NB4 (cell line): ENCODE results near the gene DAPP1.
"Not testable (repeated sequence)": the region's sequence is repeated elsewhere in the genome, so short reads cannot be mapped to it uniquely, and the experiment has no call there.

Experiments used
- DNase-seq: peaks from one replicate; pipeline ENCODE4 v3.0.0; 2010; ENCODE audit warnings: low read depth
- H3K4me3 ChIP-seq: one replicate; pipeline ENCODE4 v1.5.1; 2011; ENCODE audit warnings: mild to moderate bottlenecking, low read depth, low read length, moderate library complexity
- MAX ChIP-seq: IDR thresholded peaks from 2 replicates; pipeline ENCODE4 v1.6.1; 2011; ENCODE audit warnings: low read depth, low read length
- MYC ChIP-seq: IDR thresholded peaks from 2 replicates; pipeline ENCODE4 v1.6.1; 2011; ENCODE audit warnings: low read depth, low read length
- POLR2A ChIP-seq: IDR thresholded peaks from 2 replicates; pipeline ENCODE4 v1.6.1; 2011; ENCODE audit warnings: mild to moderate bottlenecking; ENCODE audit not compliant: insufficient read length; ENCODE audit errors: extremely low read depth
- TF ChIP-seq, protein P1 (sequence below): IDR thresholded peaks from one replicate; pipeline ENCODE4 v1.5.1; 2012; ENCODE audit warnings: low read depth, low read length

DAPP1 gene

DNA sequence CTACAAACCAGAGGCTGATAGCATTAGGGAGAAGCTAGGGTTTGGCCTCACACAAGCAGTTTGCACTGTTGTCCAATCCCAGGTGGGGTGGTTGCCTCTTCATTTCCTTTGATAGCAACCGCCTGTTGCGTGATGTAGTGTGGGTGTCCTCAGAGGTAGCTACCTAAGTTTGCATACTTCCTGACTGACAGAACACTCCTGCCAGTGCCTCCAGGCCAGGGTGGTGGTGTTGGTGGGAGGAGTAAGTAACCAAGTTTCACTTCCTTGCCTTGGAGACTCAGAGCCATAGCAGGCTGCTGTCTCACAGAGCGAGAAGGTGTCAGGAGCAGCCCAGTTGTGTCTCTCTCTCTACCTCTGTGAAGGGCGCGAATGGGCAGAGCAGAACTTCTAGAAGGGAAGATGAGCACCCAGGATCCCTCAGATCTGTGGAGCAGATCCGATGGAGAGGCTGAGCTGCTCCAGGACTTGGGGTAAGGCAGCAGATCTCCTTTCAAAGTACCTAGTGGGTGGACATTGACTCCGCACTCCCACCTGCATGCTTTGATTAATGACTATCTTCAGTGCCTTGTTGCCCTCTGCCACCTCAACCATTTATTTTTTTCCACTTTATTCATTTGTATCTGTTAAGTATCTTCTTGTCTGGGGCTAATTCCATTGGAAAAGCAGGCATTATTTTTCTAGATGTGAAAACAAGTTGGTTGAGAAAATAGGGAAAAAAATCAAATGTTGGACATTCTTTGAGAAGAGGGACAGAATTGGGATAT lies at the start of gene DAPP1:
TSS of gene DAPP1 (plus strand) at position 283 of the 764 bp plus-strand sequence. CDS start at position 370, 87 bp downstream.
- DNase-seq: peak; percentile 85
- peak within 1 kb of the TSS; percentile 58 for H3K4me3 ChIP-seq
- TF ChIP-seq, protein P1, sequence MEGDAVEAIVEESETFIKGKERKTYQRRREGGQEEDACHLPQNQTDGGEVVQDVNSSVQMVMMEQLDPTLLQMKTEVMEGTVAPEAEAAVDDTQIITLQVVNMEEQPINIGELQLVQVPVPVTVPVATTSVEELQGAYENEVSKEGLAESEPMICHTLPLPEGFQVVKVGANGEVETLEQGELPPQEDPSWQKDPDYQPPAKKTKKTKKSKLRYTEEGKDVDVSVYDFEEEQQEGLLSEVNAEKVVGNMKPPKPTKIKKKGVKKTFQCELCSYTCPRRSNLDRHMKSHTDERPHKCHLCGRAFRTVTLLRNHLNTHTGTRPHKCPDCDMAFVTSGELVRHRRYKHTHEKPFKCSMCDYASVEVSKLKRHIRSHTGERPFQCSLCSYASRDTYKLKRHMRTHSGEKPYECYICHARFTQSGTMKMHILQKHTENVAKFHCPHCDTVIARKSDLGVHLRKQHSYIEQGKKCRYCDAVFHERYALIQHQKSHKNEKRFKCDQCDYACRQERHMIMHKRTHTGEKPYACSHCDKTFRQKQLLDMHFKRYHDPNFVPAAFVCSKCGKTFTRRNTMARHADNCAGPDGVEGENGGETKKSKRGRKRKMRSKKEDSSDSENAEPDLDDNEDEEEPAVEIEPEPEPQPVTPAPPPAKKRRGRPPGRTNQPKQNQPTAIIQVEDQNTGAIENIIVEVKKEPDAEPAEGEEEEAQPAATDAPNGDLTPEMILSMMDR: no peak
- TF ChIP-seq MAX (no peak), POLR2A (no peak), MYC (no peak)

DNA sequence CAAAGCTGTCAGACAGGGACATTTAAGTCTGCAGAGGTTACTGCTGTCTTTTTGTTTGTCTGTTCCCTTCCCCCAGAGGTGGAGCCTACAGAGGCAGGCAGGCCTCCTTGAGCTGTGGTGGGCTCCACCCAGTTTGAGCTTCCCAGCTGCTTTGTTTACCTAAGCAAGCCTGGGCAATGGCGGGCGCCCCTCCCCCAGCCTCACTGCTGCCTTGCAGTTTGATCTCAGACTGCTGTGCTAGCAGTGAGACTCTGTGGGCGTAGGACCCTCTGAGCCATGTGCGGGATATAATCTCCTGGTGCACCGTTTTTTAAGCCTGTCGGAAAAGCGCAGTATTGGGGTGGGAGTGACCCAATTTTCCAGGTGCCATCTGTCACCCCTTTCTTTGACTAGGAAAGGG lies 45.8 kb upstream of the DAPP1 start:
- H3K4me3 ChIP-seq, DNase-seq: not testable (repeated sequence)

- H3K4me3 ChIP-seq: no peak overlapping the region
- no peak for DNase-seq
Observed at GRCh38 chr4:99783940-99784339, 32.7 kb upstream of the DAPP1 start.

GRCh38 chr4:99784842-99785241 lies 31.8 kb upstream of the DAPP1 start:
- H3K4me3 ChIP-seq: no peak overlapping the region
- DNase-seq: no peak
- TF ChIP-seq MYC: no peak
- TF ChIP-seq MAX: no peak
- TF ChIP-seq, protein P1: no peak
- TF ChIP-seq POLR2A: no peak

More at GRCh38 chr4:99783940-99784339, 32.7 kb upstream of the DAPP1 start:
- no peak for TF ChIP-seq MAX
- TF ChIP-seq MYC: no peak
- TF ChIP-seq POLR2A: no peak
- TF ChIP-seq, protein P1: no peak

GRCh38 chr4:99790796-99791617 lies 25.6 kb upstream of the DAPP1 start:
- no peak overlapping the region for H3K4me3 ChIP-seq
- TF ChIP-seq, protein P1: no peak
- TF ChIP-seq MYC (no peak), POLR2A (no peak), MAX (no peak)
- DNase-seq: no peak

DNA sequence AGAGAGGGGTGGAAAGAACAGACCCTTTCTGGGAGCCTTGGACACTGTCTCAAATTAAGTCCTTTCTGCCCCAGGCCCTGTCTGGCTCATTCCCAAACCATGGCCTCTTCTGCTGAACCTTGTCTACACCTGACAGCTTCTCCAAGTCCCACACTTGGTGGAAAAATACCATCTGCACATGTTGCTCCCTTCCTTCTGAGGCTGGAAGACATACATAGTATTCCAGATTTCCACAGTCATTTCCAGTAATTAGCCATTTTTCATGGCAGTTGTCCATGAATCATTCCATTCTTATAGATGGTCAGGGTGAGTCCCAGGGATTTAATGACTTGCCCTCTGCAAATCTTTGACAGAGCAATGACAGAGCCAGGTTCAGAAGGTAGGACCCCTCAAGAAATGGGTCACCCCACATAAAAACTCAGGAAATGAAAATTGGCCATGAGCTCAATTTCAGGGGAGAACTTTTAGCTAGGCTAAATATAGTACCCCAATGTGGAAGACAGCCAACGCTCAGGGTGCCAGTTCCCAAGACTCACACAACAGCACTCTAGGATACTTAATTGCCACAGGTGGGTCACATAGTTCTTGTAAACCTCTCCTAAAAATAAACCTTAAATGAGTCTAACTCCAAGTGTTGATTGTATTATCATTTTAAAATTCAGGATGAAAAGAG lies 16.2 kb upstream of the DAPP1 start:
- TF ChIP-seq, protein P1: no peak
- TF ChIP-seq POLR2A (no peak), MAX (no peak), MYC (no peak)
- DNase-seq: no peak

More for the DNA sequence above, 16.2 kb upstream of the DAPP1 start:
- H3K4me3 ChIP-seq: no peak overlapping the region
